Keratinocyte (primary cell): ENCODE data around the gene MAST2.

Source experiments
- CTCF ChIP-seq, 3 experiments: IDR thresholded peaks in 1 of 3; conservative IDR thresholded peaks in 1 of 3; optimal IDR thresholded peaks in 1 of 3; 2 replicates in 2 of 3; 3 replicates in 1 of 3; pipeline versions ENCODE3 to v1.5.1; 2011; ENCODE audit warnings: low read length in 3 of 3, mild to moderate bottlenecking in 3 of 3, moderate library complexity in 2 of 3, control low read depth in 1 of 3, inconsistent platforms in 1 of 3; ENCODE audit not compliant: insufficient read depth in 2 of 3; ENCODE audit errors: extremely low read depth in 1 of 3
- EZH2 ChIP-seq: IDR thresholded peaks from one replicate; pipeline ENCODE4 v1.6.1; 2012; ENCODE audit warnings: inconsistent platforms, mild to moderate bottlenecking, low read length, moderate library complexity

GRCh38 chr1:45957684-45958083, 154.3 kb downstream of the MAST2 start:
- TF ChIP-seq CTCF (optimal IDR thresholded peaks at IDR 0.05 in 1 of 3, IDR thresholded peaks at IDR 0.05 in 1 of 3, conservative IDR thresholded peaks at IDR 0.05 in 1 of 3; ENCODE audit: extremely low read depth in 1 of 3, insufficient read depth in 2 of 3, low read length in 3 of 3) = no peak
- TF ChIP-seq EZH2 = no peak
